Activated T-helper 9 cell treated with anti-CD3 and anti-CD28 coated beads, Interleukin-2, amount 50 U/mL, for 16 hours (primary cell): Measurements from ENCODE around the gene MRGPRG.

Source experiments
- DNase-seq: peaks from one replicate; pipeline ENCODE4 v3.0.0-alpha.2; 2020; ENCODE audit warnings: low read depth

Gene MRGPRG

DNA sequence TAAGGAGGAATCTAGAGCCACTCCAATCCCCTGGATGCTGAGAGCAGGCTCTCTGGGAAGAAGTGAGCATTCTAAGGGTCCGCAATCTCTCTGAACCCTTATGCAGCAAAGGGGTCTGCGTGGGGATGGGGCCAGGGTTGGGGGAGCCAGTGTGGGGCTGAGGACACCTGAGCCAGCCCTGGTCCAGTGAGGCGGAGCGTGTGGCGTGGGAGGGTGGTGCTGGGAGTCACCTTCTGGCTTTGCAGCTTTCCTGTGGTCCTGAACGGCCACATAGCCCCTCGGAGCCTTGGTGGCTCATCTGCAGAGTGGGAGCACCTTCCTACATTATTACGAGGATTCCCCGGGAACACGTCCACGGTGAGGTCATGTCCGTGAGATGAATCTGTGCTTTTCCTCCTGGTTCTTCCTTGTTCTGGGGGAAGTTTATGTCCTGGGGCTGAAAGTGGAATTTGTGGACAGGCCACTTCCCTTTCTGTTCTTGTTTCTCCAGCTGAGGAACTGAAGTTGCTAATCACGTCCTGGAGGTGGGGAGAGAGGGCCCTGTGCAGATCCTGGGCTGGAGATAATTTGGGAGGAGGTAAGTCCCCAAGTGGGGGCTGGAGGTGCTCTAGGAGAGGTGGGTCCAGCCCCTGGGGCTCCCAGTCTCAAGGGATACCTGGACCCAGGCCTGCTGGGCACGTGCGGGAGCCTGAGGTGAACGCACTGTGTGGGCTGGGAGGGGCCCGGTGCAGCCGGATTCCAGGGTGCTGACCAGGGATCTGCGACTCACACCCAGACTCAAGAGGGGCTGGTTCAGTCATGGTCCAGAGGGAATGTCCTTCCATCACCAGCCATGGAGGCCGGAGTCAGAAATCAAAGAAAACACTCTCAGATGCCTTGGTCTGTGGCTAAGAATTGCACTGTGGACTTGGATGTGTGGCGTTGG is 7.5 kb upstream of the MRGPRG start:
- no peak for DNase-seq

DNA sequence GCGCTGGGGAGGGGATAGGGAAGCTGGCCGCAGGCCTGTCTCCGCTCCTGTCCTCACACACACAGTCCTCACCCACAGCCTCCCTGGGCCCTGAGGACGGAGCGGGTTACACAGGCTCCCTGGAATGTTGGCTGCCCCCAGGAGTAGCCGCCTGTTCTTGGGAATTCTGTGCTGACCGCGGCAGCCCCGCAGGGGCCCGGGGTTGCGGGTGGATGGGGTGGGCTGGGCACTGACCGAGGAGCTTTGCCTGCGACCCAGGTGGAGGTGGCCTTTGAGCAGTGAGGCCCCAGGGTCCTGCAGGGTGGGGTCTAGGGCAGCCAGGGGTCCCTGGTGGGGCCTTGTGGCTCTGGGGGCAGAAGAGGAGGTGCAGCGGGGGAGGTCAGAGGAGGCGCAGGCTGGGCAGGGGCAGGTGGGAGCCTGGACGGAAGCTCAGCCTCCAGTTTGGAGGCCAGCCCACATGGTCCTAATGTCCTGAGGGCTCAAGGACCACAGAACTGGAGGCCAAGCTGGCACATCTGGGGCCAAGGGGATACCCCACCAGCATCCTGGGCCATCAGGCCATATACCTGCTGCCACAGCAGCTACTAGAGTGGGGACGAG is 6.6 kb upstream of the MRGPRG start:
- no peak for DNase-seq

DNA sequence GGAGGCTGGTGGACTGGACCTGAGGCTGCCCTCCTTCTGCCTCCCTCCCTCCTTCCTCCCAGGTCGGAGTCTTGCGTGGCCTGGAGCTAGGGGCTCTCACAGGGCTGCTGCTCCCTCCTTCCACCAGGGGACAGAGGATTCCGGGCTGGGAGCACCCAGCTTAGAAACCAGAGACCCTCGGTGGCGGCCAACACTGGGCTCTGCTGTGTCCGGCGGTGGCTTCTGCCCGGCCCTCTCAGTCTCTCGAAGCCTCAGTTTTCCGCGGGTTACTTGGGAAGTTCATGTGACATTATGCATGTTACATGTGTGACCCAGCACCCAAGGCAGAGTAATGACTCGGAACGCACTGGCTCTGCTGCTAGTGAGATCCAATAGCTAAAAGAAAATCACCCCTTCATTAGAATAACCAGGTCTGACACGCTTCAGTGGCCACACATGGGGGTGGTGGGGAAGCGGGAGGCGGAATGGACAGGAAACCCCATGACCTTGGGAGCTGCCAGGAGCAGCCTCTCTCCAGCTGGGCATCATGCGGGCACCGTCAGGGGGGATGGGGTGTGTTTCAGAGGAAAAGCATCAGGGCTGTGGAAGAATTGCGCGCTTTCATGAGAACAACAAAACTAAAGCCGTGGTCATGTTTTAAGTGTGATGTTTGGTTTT is 5.9 kb upstream of the MRGPRG start:
- no peak for DNase-seq

DNA sequence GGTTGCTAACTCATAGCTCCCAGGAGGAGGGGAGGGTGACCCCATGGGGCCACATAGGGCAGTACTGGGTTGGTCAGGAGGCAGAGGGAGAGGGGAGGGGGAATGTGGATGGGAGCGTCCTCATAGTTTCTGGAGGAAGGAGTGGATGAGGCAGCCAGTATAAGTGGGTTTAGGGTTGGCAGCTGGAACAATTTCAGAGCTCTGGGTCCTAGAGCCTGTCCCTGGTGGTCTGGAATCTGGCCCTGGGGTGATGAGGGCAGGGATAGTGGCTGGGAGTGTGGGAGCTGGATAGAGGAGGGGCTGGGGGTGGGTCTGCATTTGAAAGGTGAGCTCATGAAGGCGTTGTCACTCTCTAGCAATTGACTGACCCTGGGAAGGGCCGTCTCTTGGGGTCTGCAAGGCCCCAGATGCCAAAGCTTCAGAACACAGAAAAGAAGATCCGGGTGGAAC is 5.3 kb upstream of the MRGPRG start:
- no peak for DNase-seq

DNA sequence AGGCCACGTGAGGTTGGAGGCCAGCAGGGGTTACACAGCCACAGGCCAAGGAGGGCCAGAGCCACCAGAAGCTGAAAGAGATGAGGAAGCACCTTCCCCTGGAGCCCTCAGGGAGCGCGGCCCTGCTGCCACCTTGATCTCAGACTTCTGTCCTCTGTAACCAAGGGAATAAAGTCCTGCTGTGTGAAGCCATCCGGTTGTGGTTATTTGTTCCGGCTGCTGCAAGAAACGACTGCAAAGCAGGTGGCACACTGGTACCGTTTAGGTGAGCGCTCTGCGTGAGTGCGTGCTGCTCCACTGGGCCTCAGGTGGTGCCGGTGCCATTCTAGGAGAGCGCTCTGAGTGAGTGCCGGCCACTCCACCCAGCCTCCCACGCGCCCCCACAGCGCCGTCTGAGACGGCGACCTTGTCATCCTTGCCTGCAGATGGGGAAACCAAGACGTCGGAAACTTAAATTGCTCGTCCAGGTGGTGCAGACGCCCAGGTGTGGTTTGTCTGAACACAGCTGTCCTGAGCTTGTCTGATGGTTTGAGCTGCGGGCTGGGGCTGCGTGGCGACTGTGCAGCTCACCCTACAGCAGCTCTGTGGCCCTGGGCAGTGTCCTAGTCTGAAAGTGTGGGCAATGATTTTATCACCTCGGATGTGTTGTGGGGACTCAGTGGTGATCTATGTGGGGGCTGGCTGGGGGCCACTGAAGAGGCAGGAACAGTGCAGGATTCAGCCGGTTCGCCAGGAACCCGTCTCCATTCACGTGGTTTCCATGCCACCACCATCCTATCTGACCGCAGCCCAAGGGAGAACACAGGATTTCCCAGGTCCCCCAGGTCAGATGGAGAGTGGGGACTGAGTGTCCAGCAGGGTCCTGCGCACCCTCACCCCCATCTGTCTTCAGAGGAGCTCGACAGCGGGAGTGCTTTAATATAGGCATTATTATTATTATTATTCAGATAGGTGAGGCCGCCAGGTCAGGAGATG is 4.6 kb upstream of the MRGPRG start:
- no peak for DNase-seq

DNA sequence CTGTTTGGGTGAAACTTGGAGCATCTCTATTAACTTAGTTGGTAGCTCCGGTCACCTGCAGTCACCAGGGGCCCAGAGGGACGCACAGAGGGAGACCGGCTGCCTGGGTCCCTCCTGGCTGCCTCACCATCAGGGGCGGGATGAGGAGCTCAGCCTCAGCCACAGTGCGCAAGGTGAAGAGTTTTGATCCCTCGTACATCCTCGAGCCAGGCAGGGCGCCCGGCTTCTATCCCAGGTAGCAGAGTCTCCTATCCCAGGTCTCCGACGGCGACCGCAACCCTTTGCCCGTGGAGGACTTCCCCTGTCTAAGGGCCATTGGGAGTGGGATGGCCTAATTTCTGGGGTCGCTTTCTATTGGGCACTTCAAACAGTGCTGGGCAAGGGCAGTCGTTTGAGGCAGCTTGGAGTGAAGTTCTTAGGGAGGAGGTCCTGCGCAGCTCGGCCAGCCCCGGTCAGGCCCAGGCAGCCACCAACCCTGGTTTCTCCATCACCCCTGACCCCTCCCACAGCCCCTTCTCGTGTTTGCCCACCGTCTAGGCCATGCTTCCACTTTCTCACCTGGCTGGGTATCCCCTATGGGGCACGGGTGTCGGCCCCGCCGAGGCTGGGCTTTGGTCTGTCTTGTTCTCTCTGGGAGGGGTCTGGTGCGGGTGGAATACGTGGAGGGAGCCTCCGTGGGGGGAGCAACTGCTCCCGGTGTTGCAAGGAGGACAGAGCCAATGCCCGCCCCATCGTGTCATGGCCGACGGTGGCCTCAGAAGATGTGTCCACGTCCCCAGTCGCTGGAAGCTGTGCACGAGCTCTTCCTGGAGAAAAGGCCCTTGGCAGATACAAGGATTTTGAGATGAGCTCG is 3.6 kb upstream of the MRGPRG start:
- DNase-seq = no peak

DNA sequence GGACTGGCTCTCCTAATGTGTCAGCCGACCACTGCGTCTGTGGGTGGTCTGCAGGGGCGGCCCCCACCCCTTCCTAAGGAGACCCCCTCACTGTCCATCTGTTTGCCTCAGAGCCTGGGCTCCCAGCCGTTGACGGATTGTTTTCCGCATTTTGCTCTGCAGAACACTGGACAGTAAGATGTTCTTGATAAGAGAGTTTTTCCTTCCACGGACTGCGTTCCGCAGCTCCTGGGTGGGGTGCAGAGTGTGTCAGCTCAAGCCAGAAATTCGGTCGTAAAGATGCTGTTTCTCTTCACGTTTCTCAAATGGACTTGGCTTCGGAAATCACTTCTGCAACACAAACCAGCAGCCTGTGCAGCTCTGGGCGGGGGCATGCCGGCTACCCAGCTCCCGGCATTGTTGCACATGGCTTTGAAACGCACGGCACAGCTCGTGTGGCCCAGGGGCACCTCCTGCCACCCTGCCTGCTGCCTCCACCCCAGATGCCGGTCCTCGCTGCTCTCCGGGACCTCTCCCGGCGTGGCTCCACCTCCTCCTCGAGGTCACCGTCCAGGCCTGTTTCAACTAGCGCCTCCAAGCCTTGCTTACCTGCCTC is 2.9 kb upstream of the MRGPRG start:
- no peak for DNase-seq

DNA sequence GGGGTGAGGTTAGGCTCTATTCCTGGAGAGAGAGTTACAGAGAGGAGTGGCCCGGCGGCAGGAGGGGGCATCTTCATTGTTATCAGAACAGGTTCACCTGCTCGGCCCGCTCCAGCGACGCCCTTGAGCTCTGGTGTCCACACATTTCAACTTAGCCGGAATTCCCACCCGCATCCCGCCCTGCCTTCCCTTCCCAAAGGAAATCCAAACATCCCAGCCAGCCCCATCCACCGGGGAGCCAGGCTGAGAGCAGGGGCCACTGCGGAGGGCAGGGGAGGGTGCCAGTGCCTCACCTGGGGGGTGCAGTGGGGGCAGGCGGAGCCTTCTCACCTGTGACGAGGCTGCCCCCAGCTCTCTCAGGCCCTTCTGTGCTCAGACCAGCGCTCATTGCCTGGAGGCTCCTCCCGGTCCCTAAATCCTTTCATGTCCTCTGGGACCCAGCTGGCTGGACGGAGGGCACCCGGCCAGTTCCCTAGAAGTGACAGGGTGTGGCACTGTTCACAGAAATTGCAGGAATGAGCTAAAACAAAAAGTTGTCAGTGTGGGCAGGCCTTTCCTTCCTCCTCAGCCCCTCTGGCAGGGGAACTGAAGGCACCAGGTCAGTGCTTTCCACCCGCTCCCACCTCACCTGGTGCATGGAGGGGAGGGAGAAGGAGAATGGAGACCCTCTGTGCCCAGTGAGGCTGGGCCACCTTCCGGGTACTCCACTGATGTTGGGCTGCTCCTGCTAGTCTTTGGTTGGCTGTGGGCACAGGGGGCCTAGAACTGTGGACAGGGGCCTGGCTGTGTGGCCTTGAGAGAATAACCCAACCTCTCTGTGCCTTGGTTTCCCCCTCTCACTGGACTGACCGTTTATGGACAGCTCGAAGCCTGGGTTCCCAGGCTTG is 2.2 kb upstream of the MRGPRG start:
- DNase-seq = no peak

DNA sequence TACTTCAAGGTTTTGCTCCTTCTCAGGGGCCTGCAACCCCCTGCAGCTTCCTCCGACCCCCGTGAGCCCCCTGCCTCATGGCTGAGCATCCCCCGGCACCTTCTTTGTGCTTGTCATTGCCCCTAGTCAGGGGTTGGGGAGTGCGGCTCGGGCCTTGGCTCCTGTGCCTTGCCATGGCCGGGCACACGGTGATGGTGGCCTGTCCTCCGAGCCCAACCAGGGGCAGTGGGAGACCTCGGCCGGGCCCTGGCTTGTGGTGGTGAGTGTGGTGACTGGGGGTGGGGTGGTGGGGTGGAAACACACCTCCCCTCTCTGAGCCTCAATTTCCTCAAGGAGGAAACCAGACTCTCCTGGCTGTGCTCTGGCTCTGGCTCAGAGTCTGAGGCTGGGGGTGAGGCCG is 1.5 kb upstream of the MRGPRG start:
- DNase-seq = no peak

DNA sequence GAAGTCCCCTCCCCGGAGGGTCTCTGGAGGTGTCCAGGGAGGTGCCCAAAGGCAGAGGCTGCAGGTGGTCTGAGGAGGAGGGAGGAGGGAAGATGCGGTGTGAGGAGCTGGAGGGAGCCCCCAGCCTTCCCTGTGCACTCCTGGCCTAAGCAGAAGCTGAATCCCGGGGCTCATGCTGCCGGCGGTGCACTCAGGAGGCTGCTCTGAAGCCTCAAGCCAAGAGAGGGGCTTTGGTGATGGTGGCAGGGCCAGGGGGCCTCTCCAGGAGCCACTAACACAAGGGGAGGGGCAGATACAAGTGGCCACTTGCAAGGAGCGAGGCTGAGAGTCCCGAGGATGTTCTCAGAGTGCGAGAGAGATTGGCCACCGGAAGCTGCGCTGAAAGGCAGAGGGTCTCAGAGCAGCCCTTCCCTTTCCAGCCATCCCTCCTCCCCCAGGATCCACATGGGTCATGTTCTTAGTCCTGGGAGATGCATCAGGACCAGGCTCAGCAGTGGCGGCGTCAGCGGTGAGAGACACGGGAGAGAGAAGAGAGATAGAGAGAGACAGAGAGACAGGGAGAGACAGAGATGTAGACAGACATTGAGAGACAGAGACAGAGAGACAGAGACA is 774 bp upstream of the MRGPRG start:
- DNase-seq = no peak

DNA sequence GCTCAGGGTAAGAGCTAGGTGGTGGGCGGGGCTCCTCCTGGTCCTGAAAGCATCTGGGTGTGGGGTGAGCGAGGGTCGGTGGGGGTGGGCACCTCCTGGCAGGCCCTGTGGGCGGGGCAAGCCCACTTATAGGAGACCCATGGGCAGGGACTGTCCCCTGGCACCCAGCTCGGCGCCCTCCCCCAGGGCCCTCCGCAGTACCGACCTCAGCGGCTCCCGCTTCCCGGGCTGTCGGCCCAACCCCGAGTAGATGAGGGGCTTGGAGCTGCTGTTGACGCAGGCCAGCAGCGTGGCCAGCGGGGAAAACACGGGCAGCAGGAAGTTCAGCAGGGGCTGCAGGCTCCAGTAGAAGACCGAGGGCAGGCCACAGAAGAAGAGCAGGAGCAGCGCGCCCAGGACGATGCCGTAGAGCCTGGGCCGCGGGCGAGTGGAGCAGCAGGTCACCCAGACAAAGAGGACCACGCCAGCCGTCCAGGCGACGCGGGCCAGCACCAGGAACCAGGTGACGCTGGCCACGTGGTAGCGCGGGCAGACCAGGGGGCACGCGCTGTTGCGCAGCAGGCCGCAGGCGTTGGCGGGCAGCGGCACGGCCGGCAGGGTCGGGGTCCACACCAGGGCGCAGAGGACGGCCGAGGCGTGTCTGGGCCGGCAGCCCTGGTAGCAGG is 663 bp downstream of the MRGPRG start:
- no peak for DNase-seq

DNA sequence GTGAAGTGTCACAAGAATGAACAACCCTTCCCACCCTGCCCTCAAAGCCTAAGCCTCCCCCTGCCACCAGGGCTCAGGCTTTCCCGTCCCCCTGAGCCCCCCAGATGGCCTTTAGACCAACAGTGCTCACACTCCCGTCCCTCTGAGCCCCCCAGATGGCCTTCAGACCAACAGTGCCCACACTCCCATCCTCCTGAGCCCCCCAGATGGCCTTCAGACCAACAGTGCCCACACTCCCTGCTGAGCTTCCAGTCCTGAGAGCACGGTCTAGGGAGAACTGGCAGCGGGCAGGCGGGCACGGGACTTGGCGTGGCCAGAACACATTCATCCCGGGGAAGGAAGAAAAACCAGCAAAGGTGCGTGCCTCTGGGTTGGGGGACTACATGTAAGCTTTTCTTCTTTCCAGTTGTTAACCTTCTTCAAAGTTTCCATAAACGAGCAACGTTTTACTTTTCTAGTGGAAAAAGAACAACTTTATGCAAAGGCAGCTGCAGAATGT is 2.5 kb downstream of the MRGPRG start:
- DNase-seq = no peak

DNA sequence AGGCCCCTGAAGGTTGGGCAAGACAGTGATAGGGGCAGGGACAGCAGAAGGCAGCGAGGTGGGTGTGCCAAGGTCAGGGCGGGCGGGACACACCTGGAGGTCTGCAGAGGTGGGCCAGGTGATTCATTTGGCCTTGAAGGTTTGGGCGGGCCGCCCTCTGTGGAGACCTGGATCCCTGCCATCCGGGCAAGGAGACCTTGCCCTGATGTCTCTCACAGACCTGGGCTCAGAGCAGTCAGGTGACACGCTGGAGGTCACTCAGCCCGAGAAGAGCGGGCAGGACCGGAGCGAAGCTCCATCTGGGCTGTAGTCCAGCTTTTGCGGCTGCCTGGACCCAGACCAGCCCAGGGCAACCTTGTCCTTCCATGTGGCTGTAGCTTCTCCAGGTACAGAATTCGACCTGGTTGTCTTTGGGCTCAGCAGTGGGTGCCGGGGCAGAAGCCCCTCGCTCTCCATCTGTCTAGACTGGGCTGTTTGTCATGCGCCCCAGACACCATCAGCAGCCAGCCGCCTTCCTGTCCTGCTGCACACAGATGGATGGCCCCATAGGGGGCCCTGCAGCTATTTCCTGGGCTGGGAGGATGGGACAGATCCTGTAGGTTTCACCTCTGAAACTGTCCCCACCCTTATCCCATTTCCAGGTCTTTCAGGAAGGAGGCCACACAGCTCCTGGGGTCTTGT is 3.1 kb downstream of the MRGPRG start:
- DNase-seq = no peak

DNA sequence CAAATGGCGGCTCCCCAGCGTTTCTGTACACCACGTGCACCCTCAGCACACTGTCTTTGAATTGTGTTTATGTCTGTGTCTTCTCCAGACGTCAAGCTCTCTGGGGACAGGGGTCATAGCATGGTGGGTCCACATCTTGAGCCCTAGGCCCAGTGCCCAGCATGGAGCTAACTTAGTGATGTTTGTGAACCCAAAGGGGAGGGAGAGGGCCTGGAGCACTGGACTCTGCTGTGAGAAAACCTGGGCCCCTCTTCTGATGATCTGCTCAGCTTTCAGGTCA is 4.3 kb downstream of the MRGPRG start:
- DNase-seq = no peak

DNA sequence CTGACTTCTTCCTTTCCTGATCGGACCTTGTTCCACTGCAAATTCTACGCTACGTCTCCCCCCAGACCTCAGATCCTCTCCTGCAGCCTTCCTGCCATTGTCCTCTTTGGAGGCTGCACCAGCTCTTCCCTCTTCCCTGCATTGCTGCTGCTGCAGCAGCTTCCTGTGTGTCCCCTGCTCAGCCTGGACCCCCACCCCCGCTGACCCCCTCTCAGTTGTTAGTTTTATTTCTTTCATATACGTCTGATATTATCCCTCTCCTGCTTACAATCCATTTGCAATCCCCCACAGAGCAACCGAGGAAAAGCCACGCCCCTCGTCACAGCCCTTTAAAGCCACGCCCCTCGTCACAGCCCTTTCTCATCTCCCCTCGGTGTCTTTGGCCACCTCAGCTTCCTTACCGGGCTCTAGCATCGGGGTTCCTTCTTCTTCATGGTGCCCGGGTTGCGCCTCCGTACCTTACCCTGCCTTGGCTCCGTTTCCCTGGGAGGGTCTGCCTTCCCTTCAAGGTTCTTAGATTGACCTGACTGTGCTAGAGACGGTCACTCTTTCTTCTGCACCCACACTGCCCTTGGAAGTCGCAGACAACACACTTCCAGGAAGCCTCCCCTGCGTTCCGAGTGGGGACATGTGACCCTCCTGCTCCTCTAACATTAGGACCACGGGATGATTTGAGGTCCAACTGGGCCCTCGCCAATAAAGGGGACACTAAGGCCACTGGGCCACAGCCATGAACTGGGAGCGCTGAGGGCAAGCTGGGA is 4.8 kb downstream of the MRGPRG start:
- DNase-seq = no peak

DNA sequence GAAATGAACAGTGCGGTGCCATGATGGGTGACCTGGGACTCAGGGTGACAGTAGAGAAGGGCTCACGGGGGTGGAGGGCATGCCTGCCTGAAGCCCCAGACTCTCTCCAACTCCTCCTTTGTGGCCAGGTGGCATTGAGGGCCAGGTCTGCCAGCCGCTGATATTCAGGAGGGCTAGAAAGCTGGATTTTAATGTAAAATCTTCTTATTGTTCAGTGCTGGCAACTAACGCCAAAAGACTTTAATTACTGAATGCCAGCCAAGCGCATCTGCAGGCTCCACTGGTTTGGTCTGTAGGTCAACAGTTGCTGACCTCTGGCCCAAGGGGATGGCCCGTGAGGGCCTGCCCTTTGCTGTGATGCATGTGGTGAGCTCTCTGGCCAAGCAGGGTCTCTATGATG is 10.3 kb downstream of the MRGPRG start:
- DNase-seq = no peak

DNA sequence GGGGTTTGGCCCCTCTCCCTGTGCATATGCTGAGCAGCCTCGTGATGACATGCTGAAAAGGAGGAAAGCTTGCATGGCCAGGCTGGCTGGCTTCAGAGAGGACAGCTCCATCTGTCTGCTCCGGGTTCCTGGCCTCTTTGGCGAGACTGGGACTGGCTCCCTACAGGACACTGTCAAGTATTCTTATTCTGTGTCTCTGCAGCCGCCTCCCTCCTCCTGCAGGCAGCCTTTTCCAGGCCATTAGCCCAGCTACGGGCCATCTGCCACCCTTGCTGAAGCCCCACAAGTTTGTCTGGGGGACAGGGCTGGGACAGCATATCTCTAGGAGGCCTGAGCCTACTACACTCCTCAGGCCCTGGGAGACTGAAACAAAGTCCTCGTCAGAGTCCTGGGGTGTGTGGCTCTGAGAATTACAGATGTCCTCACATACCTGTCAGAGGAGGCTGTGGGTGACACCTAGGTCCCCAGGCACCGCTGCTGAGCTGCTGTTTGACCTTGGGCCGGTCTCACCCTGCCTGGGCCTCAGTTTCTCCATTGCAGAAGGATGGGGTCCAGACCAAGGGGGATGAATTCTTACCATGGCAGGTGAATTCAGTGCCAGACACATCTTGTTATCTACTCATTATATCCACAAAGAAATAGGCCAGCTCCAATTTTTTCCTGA is 11.0 kb downstream of the MRGPRG start:
- DNase-seq = no peak
